Left cardiac atrium (tissue), 2 donors: ENCODE measurements around the gene HHIPL2. TPM values are rescaled to one million over a fixed set of nuclear protein-coding genes. Genes with fewer than 3 reads are reported as not detected.

Experiments
- total RNA-seq, 2 donors: library from RNA; stranded (reverse); fragmentation: NEBNext Ultra II Directional; extraction: Animal tissue kit (Norgen Biotek cat#: 25700); gene quantifications; one replicate each; pipeline ENCODE4 v1.2.1, GENCODE V29; 2021
- donor health status: DM: no; HTN: yes; CAD: no; lungs with severe emphysema.
- donor health status: DM: yes; HTN: yes; CAD: no.

Gene HHIPL2
- total RNA-seq, 2 donors from 2014 or later = 0.32 to 0.37 TPM

Other genes starting within 250 kb of the HHIPL2 start
- 1 to 10 TPM; 4.0 to 4.2 TPM for gene TAF1A, start 41.8 kb upstream of the HHIPL2 start, total RNA-seq
- gene MIA3, start 70.0 kb upstream of the HHIPL2 start, total RNA-seq = 10 to 100 TPM; 52.9 to 55.8 TPM
- gene AIDA, start 164.4 kb upstream of the HHIPL2 start, total RNA-seq = 10 to 100 TPM; 64.7 to 71.3 TPM
- 10 to 100 TPM; 23.1 to 28.2 TPM for gene BROX, start 164.5 kb upstream of the HHIPL2 start, total RNA-seq
- not detected for gene FAM177B, start 189.1 kb upstream of the HHIPL2 start, total RNA-seq